ENCODE data around the gene KNTC1.

KNTC1 gene

GRCh38 chr12:122523280-122523679 lies 3.8 kb upstream of the KNTC1 start:
- DNase-seq (ENCODE audit: low read depth), result peak; percentile 17
- TF ChIP-seq CTCF (IDR thresholded peaks at IDR 0.05; ENCODE audit: control insufficient read depth, insufficient read depth, low read depth, low read length, missing control alignments), result no peak
- H3K4me3 ChIP-seq (ENCODE audit: control insufficient read depth, low read depth, low read length), result no peak overlapping the region

GRCh38 chr12:122523846-122524718 lies 3.0 kb upstream of the KNTC1 start:
- no peak for DNase-seq (ENCODE audit: low read depth)
- H3K4me3 ChIP-seq (ENCODE audit: control insufficient read depth, low read depth, low read length), result peak overlapping the region; percentile 45
- no peak for TF ChIP-seq CTCF (IDR thresholded peaks at IDR 0.05; ENCODE audit: control insufficient read depth, insufficient read depth, low read depth, low read length, missing control alignments)

DNA sequence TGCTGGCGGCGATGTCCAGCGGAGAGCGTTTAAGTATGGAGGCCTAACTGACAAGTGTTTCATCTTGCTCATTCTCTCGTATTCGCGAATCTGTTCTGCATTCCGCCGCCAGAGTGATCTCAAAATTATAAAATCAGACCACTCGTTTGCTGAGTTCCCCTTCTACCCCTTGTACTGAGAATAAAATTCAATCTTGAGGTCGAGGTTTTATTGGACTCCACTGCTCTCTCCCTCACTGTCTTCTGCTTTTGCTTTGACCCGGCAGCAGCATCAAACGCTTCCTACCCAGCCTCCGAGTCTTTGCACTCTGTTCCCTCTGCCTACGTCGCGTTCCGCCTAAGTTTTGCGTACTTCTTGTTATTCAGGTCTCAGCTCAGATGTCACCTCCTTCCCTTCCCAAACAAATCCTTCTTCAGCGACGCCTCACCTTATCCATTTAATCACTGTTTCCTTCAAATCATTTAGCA lies 462 bp downstream of the KNTC1 start:
- no peak for TF ChIP-seq CTCF (IDR thresholded peaks at IDR 0.05; ENCODE audit: control insufficient read depth, insufficient read depth, low read depth, low read length, missing control alignments)
- H3K4me3 ChIP-seq (ENCODE audit: control insufficient read depth, low read depth, low read length), result peak overlapping the region; percentile 60
- no peak for DNase-seq (ENCODE audit: low read depth)

- DNase-seq (ENCODE audit: low read depth), result no peak
- no peak for TF ChIP-seq CTCF (IDR thresholded peaks at IDR 0.05; ENCODE audit: control insufficient read depth, insufficient read depth, low read depth, low read length, missing control alignments)
- H3K4me3 ChIP-seq (ENCODE audit: control insufficient read depth, low read depth, low read length), result no peak overlapping the region
Observed at GRCh38 chr12:122528582-122528981, 1.5 kb downstream of the KNTC1 start.

GRCh38 chr12:122528992-122529391 lies 1.9 kb downstream of the KNTC1 start:
- DNase-seq (ENCODE audit: low read depth), result no peak
- no peak for TF ChIP-seq CTCF (IDR thresholded peaks at IDR 0.05; ENCODE audit: control insufficient read depth, insufficient read depth, low read depth, low read length, missing control alignments)
- H3K4me3 ChIP-seq (ENCODE audit: control insufficient read depth, low read depth, low read length), result no peak overlapping the region

DNA sequence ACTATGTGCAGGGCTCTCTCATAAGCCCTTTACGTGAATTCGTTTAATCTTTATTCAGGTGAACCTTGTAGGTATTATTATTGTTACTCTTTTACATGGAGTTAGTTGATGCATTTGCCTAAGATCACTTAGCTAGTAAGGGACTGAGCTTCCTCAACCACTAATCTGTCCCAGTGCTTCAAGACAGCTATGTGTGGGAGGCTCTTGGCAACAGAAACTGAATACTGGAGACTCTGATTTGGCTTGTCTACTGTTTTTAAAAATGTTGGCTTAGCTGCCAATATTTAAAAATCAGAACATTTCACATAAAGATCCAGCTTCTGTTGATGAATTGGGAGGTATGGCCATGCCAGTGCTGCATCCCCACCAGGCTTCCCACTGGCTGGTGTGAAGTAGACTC lies 6.8 kb downstream of the KNTC1 start:
- DNase-seq (ENCODE audit: low read depth), result no peak
- TF ChIP-seq CTCF (IDR thresholded peaks at IDR 0.05; ENCODE audit: control insufficient read depth, insufficient read depth, low read depth, low read length, missing control alignments), result no peak
- no peak overlapping the region for H3K4me3 ChIP-seq (ENCODE audit: control insufficient read depth, low read depth, low read length)
